AG20443 (cell line): ENCODE results near the gene ZNF500.
A peak's percentile ranks its signal among the peaks of the same experiment; 100 is the strongest.
"Not testable (repeated sequence)": the region's sequence is repeated elsewhere in the genome, so short reads cannot be mapped to it uniquely, and the experiment has no call there.

Experiments used
- DNase-seq: peaks from one replicate; pipeline ENCODE4 v3.0.0; 2012; ENCODE audit warnings: low spot score, mixed read lengths

Gene ZNF500

DNA sequence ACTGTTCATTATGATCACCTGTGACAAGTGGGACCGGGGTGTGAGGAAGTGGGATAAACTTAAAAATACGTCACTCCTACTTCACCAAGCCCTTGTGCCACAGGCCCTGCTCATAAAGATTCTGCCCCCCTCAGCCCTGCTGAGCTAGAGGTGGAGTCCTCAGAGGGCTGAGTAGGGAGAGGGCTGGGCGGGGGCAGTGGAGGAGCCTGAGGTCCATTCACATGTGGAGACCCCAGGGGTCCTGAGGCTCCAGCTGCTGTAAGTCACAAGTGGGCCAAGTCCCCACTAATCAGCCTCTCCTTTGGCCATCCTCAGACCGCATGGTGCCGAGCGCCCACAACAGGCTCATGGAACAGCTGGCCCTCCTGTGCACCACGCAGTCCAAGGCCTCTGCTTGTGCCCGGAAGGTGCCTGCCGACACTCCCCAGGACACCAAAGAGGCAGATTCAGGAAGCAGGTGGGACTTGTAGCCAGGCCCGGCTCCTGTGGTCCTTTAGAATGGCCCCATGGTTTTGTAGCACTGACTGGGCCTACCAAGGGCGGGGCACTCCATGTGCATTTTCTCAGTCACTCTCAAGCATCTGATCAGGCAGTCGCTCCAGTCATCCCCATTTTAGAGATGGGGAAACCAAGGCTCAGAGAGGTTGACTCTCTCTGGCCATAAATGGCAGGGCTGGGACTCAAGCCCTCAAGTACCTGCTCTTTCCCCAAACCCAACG lies 22.2 kb downstream of the ZNF500 start:
- no peak for DNase-seq

DNA sequence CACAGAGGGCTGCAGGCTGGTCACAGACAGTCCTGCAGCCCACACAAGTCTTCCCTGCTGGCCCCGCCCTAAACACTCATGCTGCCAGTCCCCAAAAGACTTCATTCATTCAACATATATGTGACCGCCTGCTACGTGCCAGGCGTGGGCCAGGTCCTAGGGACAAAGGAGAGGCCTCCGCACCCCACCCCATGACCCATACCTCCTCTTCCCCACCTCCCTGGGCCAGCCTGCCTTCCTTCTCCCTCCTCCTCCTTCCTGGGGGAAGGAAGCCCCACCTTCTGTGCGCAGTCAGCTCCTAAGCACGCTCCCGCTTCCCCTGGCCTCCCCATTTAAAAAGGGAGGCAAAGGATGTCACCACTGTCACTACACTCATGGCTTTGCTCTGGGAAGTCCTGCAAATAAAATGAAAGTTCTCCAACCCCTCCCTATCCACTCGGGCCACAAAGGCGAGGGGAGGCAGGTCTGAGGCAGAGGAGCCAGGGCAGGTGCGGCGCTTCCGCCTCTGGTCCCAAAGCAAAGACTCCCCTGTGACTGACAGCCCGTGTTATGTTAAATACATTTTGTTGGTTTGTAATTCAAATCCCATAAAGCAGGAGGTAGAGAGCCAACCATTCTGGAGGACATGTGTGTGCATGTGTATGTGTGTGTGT lies 23.6 kb downstream of the ZNF500 start:
- DNase-seq, result no peak

DNA sequence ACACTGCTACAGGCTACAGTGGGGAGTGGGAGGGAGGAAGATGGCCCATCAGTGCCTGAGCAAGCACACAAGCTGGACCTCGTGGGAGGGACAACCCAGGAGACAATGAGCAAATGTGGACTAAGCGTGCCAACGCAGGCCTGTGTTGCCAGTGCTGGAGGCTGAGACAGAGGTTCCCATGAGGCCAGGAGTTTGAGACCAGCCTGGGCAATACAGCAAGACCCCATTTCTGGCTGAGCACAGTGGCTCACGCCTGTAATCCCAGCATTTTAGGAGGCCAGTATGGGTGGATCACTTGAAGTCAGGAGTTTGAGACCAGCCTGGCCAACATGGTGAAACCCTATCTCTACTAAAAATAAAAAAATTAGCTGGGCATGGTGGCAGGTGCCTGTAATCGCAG lies 28.6 kb downstream of the ZNF500 start:
- DNase-seq, result not testable (repeated sequence)

DNA sequence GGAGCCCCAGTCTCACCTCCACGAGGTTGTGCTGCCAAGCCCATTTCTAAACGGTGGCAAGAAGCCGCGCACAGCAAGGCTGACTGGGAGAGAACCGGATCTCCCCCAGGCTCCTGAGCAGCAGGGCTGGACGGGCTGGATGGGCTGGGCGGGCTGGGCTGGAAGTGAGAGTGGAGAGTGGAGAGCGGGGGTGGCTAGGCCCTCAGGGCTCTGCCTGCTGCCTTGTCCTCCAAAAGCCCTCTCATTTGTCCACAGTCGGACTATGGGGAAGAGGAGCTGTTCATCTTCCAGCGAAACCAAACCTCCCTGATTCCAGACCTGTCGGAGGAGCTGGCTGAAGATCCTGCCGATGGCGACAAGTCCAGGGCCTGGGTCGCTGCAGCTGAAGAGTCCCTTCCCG lies 29.4 kb downstream of the ZNF500 start:
- no peak for DNase-seq

DNA sequence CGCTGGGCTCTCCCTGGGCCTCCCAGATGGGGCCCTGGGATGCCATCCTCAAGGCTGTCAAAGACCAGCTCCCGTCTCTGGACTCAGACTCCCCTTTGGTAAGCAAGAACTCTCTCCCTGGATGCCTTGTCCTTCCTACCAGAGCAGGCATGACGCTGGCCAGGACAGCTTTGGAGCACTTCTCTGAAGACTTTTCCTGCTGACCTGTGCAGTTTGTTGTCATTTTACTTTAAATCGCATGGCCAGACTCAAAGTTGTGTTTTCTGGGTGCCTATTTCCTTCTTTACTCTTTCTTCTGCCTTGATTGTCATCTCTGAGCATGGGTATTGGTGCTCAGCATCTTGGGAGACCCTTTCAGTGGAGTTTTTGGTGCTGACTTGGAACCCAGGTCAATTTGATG lies 30.4 kb downstream of the ZNF500 start:
- no peak for DNase-seq

DNA sequence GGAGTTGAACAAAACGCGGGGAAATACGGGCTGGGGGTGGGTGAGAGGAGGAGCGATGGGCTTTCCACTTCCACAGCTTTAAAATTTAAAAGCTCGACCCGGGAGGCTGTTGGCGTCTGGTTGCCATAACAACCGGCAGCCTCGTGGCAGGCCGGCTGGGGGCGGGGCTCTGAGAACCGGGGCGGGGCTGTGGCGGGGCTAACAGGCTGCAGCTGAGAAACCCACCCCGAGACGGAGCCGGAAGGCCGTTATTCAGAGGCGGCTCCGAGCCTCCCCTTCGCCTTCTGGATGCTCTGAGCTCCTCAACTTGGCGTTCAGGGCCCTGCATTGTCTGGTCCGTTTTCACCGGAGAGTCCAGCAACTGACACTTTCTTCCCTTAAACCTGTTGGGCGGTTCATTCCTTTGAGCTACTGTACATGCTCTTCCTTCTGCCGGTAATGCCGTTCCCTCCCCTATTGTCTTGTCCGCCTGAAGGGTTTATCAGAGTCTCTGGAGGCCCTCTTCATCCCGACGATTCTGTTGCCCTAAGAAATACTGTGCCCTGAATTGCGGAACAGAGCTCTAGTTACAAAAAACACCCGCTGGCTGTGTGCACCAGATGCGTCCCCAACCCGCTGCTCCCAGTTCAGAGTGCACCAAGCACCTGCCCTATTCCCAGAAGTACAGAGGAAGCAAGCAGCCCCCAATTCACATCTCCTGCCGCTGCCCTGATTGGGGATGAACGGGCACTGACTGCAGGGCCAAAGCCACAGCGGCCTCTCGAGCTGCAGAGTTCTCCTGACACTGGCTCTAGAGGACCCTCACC lies 32.0 kb downstream of the ZNF500 start:
- peak; percentile 95 for DNase-seq

DNA sequence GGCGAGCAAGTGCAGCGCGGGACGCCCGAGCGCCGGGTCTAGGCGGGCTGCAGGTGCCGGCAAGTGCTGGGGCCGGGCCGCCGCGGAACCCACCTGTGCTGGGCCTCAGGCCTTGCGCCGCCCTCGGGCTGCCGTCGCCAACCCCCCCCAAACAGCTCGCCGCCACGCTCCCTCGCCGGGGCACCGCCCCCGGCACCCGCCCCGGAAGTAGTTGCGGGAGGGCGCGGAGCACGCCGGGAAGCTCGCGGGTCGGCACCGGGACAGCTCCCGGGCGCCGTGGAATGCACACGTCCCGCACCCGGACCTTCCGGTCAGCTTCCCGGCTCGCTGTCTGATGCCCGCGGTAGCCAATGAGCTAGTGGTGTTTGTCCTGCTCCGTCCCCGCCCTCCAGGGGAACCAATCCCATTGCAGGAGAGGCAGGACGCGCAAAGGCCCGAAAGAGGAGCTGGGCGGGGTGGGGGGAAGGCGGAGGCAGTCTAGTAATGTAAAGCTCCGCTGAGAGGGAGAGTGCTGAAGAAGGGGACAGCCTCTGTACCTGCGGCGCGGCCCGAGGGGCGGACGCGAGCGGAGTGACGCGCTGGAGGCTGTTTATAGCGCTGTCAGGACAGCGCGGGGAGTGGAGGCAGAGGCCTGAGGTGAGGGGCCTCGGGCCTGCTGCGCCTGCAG lies 32.8 kb downstream of the ZNF500 start, which contains the start of the genes ANKS3 and DNAAF8:
Gene ANKS3, minus strand, starts transcription at position 209 of the 667 bp plus-strand sequence. CDS start 4,122 bp downstream, outside the sequence.
Gene DNAAF8, plus strand, starts transcription at position 475 of the 667 bp plus-strand sequence. CDS start 1,978 bp downstream, outside the sequence.
- DNase-seq, result peak; percentile 99

DNA sequence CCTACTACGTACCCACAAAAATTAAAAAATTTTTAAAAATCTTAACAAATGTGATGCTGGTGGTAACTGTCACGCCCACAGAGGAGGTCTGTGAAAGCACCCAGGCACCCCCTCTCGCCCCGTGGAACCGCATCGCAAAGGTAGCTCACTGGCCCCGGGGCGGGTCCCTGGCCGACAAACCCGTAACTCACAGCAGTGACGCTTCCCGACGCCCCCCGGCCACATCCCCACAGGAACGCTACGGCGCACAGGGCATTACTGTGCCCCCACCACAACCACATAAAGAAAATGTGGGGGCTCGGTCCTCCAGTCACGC lies 33.3 kb downstream of the ZNF500 start:
- DNase-seq, result peak; percentile 21

DNA sequence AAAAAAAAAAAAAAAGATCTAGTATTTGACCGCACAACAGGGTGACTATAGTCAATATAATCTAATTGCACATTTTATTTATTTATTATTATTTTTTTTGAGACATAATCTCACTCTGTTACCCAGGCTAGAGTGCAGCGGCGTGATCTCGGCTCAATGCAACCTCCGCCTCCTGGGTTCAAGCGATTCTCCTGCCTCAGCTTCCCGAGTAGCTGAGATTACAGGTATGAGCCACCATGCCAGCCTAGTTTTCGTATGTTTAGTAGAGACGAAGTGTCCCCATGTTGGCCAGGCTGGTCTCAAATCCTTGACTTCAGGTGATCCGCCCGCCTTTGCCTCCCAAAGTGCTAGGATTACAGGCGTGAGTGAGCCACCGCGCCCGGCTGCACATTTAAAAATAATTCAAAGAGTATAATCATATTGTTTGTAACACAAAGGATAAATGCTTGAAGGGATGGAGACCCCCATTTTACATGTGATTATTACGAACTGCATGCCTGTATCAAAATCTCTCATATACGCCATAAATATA lies 33.7 kb downstream of the ZNF500 start:
- DNase-seq, result no peak

DNA sequence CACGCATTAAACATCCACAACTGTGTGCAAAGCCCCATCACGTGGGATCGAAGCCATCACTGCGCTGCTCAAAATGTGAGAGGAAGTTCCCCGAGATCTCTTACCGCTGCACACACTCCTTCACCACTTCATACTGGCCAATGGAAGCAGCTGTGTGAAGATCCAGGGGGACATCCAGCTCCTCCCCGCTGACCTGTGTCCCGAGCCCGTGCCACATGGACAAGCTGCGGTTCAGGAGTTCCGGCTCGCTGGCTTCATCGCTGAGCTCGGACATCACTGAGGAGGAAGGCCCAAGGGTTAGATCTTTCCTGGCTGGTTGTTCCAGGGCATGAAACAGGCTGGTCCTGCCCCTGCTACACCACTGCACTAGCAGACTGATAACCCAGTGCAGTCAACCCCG lies 37.1 kb downstream of the ZNF500 start:
- no peak for DNase-seq

DNA sequence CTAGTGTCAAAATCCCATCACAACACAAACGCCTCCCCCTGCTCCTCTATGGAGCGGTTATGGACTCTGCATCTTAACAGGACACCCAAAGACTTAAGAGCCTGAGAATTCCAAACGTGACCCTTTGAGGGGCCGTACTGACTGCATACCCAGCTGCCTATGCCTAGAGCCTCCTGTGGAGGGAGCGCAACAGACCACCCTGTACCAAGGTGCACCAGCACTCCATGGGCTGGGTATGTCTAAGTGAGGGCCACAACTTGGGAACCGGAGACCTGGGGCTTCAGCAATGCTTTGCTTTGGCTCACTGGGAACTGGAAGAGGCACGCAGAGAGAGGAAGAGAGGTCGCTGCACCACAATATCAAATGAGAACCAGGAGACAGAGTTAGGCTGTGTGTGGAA lies 38.3 kb downstream of the ZNF500 start:
- DNase-seq, result no peak

DNA sequence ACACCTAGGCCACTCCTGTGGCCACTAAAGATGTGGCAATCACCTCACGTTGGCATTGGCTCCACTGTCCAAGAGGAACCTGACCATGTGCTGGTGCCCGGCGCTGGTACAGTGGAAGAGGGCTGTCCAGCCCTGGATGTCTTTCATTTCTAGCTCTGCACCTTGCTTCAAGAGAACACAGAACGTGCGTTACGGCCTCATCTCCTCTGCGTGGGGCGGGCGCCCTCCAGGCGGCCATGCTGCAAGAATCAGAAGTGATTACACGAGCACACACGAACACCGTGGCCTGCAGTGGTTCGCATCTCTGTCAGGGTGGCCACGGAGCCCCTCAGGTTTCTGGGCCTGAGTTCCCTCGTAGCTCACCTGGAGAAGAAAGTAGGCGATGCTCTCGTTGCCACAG lies 40.3 kb downstream of the ZNF500 start:
- DNase-seq, result no peak

DNA sequence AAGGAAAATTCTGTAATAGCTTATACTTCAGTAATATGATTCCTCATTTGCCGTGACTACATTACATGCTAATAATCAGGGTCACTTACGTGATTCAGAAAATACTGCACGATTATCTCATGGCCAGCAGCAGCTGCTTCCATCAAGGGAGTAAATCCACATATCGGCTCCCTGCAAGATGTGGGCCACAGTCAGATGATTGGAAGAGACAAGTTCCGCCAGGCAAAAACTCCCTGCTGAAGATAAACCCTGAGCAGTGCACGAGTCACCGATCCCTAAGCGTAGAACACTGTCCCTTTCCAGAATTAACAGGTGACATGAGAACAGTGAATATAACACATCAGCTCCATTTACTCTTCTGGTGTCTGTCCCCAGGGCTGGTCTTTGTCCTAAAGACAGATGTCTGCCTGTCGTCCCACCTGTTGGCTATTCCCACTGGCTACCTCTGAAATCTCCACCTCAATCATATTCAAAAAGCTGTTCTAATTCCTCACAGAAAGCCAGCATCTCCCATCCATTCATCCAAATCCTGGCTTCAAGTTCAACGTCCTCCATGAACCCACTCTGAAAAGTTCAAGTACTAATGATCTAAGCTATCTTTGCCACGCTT lies 42.2 kb downstream of the ZNF500 start:
- no peak for DNase-seq

DNA sequence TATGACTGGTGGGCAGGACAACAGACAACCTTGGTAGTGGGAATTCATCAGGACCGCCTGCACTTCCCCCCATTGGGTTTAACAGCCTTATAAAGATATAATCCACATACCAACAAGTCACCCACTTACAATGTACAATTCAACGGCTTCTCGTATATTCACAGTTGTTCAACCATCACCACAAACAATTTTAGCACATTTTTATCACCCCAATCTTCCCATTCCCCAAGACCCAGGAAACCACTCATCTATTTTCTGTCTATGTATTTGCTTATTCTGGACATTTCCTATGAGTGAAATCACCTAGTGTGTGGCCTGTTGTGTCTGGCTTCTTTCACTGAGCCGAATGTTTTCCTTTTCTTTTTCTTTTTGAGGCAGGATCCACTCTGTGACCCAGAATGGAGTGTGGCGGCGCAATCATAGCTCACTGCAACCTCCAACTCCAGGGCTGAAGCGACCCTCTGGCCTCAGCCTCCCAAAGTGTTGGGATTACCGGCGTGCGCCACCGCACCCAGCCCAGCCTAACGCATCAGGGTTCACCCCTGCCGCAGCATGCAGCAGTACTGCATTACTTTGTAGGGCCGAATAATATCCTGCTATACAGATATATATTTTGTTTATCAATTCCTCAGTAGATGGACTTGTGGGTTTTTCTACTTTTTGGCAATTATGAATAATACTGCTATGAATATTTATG lies 43.7 kb downstream of the ZNF500 start:
- DNase-seq, result no peak

DNA sequence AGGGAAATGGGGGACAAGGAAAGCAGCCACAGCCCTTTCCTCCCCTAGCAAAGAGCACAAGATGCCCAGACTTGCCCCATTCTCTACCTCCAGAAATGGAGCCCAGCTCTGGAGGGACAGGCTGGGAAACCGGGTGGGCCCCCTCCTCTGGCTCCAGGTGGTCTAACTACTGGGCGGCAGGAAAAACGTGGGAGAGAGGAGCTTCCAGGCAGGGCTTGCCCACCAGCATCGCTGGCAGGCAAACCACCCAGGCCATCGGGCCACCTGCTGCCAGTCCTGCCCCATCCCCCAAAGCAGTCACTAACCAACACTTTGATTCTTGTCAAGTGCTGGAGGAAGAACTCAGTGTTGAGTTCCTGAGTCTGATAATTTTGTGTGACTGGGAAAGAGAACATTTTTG lies 48.5 kb downstream of the ZNF500 start:
- no peak for DNase-seq

DNA sequence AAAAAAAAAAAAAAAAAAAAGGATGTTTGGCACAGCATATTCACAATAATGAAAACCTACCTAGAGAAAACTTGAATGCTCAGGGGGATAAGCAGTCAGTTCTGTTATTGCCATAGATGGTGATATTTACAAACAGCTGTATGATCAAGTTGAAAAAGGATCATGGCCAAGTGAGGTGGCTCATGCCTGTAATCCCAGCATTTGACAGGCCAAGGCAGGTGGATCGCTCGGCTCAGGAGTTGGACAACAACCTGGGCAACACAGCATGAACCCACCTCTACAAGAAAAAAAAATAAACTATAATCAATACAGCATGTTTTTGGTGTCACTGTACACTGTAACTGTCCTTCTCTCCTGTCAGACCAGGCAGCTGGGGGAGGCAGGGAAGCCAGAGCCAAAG lies 52.0 kb downstream of the ZNF500 start:
- no peak for DNase-seq

DNA sequence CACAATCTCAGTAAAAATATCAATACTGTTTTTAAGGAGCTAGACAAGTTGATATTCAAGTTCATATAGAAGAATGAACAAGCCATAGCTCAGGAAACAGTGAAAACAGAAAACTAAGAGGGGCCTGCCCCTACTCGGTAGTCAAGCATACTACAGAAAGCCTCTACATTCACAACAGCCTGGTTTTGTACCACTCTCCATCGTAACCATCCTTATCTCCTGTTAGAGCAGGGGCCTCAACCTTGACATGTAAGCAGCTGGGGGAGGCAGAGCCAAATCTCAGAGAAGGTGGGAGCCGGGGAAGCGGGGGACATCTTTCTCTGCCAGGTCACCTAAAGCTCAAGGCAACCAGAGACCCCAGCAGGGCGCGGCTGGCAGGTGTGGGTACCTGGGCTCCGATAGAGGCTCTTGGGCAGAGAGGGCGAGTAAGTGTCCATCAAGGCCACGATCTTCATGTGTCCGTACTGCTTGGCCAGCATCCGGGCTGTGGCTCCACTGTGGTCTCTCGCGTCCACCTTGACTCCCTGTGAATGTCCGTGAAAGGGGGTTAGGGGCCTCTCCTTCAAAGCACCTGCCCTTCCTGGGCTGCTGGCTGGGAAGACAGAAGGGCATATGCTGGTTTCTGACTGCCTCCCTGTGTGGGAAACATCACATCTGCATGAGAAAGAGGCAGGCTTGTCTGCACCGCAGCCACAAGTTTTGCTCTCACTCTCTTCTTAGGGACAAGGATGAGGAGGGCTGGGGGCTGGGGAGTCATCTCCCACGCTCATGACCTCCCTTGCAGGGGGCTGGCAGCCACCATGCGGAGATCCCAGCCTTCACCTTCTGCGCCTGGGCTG lies 53.1 kb downstream of the ZNF500 start:
- no peak for DNase-seq

DNA sequence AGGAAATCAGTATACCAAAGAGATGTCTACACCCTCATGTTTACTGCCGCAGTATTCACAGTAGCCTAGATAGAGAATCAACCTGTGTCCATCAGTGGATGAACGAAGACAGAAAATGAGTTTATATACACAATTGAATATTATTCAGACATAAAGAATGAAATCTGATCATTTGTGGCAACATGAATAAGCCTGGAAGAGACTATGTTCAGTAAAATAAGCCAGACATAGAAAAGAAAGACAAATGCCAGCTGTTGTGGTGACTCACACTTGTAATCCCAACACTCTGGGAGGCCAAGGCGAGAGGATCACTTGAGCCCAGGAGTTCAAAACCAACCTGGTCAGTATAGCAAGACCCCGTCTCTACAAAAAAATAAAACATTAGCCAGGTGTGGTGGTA lies 57.5 kb downstream of the ZNF500 start:
- no peak for DNase-seq

DNA sequence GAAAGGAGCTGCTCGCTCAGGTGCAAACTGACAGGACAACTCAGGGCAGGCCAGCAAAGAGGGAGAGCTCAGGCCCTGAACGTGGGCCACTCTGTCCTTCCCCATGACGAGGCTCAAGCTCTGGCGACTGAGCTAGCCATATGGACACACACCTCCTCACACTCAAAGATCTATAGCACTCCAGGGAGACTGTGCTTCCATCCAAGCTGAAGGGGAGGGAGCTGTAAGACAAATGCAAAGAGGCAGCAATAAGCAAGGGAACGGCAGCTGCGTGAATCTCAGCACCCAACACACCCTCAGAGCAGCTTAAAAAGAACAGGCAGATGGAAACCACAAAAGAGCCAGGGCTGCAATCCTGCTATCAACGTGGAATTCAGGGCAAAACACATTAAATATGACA lies 60.1 kb downstream of the ZNF500 start:
- DNase-seq, result no peak

DNA sequence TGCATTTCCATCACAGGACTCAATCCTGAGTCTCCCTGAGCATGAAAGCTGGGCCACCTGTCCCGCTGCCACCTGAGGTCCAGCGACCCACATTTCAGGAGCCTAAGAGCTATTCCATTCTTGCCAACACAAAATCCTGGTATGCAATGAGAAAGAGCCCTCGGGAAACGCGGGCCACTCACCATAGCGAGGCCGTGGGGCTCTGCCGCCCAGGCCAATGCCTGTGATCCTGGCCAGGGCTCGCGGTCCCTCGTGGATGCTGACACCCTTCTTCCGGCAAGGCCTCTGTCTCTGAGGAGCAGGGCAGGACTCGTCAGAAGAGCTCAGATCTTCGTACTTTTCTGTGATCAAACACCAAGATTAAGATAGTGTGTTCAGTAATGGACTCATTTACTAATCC lies 62.0 kb downstream of the ZNF500 start:
- no peak for DNase-seq
